Measurements from ENCODE around the gene TAAR2. TPM values are rescaled to one million over a fixed set of nuclear protein-coding genes. Genes with fewer than 3 reads are reported as not detected.

The TAAR2 gene
- total and polyA plus RNA-seq, 2 of the 8 experiments (the other 6 are each of a cell fraction or from before 2014, with no cell fraction given), result not detected

- FAIRE-seq (no peak), DNase-seq (ENCODE audit: low read depth in 1 of 2, low spot score in 2 of 2) (no peak)
- Histone ChIP-seq H3K56ac (replicated peaks; ENCODE audit: insufficient read length, low read depth, low read length) (no peak overlapping the region), H3K23ac (ENCODE audit: insufficient read length) (no peak overlapping the region), H3K4me1 (replicated peaks in 1 of 4; ENCODE audit: control insufficient read depth in 3 of 4, insufficient read depth in 4 of 4, low read length in 3 of 4) (no peaks in the 10 kb centered on the region; a peak in 1 of 7 replicates), H3K4me2 (ENCODE audit: insufficient read depth in 1 of 2, low read depth in 2 of 2, low read length in 2 of 2) (no peak overlapping the region), H3K23me2 (ENCODE audit: low read depth, low read length) (no peaks in the 10 kb centered on the region), H3K9me3 (ENCODE audit: insufficient read depth in 2 of 2, low read depth in 1 of 2, low read length in 1 of 2) (no peaks in the 10 kb centered on the region), H2BK20ac (ENCODE audit: low read length) (no peak overlapping the region), H2AFZ (ENCODE audit: low read length) (no peak overlapping the region), H4K8ac (ENCODE audit: extremely low read depth, insufficient read depth, low read length) (no peak overlapping the region), H3K27me3 (replicated peaks in 1 of 4; ENCODE audit: control insufficient read depth in 3 of 4, extremely low read depth in 1 of 4, insufficient read depth in 3 of 4, low read length in 3 of 4) (no peaks in the 10 kb centered on the region), H4K91ac (replicated peaks; ENCODE audit: insufficient read length, low read length) (no peak overlapping the region), H3K79me1 (ENCODE audit: low read depth, low read length) (no peaks in the 10 kb centered on the region), H4K5ac (ENCODE audit: insufficient read length, low read depth, low read length) (no peak overlapping the region), H2AK5ac (ENCODE audit: low read depth, low read length) (no peak overlapping the region), H3K9ac (replicated peaks in 1 of 4; ENCODE audit: extremely low read depth in 1 of 4, low read depth in 3 of 4, low read length in 3 of 4) (no peak overlapping the region), H3K36me3 (ENCODE audit: control insufficient read depth in 2 of 4, insufficient read depth in 4 of 4, low read length in 3 of 4) (no peaks in the 10 kb centered on the region), H3K14ac (ENCODE audit: insufficient read length) (no peak overlapping the region), H4K20me1 (replicated peaks in 1 of 2; ENCODE audit: control insufficient read depth in 1 of 2, insufficient read depth in 2 of 2, low read length in 2 of 2) (no peaks in the 10 kb centered on the region), H2BK120ac (replicated peaks; ENCODE audit: low read depth, low read length) (no peak overlapping the region), H2BK5ac (ENCODE audit: low read depth, low read length) (no peak overlapping the region), H3K27ac (ENCODE audit: low read depth, low read length) (no peak overlapping the region), H3K4me3 (ENCODE audit: extremely low read depth in 1 of 4, insufficient read depth in 2 of 4, low read depth in 3 of 4, low read length in 4 of 4) (no peak overlapping the region), H3K4ac (replicated peaks; ENCODE audit: insufficient read length, low read depth, low read length) (no peak overlapping the region), H2BK12ac (ENCODE audit: low read depth, low read length) (no peak overlapping the region), H3K18ac (ENCODE audit: extremely low read depth, low read length) (no peak overlapping the region), H3K79me2 (ENCODE audit: control insufficient read depth in 1 of 2, insufficient read depth in 2 of 2, low read length in 2 of 2) (no peaks in the 10 kb centered on the region), H2BK15ac (ENCODE audit: low read length) (no peak overlapping the region)
- ChIA-PET CTCF (ENCODE audit: partially characterized antibody) (interaction anchor here (0.6 to 2.7 kb wide), 5 partner anchors 8 to 63 kb away, joined by 3 to 15 read pairs (median 3); no protein-coding TSS in a partner anchor), POLR2A (ENCODE audit: partially characterized antibody) (no interaction called here)
- no peak for TF ChIP-seq KDM5A (IDR thresholded peaks at IDR 0.05; ENCODE audit: low read length)
- no peak for TF ChIP-seq ZNF274 (IDR thresholded peaks at IDR 0.05; ENCODE audit: borderline replicate concordance, extremely low read depth, low read length)
- TF ChIP-seq CEBPB (IDR thresholded peaks at IDR 0.05; ENCODE audit: low read depth, low read length), result no peak
- TF ChIP-seq, protein P1, sequence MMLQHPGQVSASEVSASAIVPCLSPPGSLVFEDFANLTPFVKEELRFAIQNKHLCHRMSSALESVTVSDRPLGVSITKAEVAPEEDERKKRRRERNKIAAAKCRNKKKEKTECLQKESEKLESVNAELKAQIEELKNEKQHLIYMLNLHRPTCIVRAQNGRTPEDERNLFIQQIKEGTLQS (IDR thresholded peaks at IDR 0.05; ENCODE audit: insufficient read depth, low read depth, low read length), result no peak
- TF ChIP-seq TEAD4 (IDR thresholded peaks at IDR 0.05; ENCODE audit: low read depth, low read length), result no peak
- TF ChIP-seq JUN (IDR thresholded peaks at IDR 0.05; ENCODE audit: low read depth, low read length), result no peak
- 96% methylated on average over 1 of the region's 1 CpG; no CpG with 5 or more reads in 1 of the 2 experiments for WGBS, 2 experiments (ENCODE audit: extremely low coverage in 1 of 2, insufficient coverage in 1 of 2, insufficient read length in 1 of 2, insufficient replicate concordance in 2 of 2, low coverage in 1 of 2, low lambda C conversion rate in 2 of 2, missing lambda C conversion rate in 1 of 2)
Measured at GRCh38 chr6:132671295-132671694, 47.2 kb upstream of the TAAR2 start.
